ENCODE results near the gene SLC7A14.

Gene SLC7A14

DNA sequence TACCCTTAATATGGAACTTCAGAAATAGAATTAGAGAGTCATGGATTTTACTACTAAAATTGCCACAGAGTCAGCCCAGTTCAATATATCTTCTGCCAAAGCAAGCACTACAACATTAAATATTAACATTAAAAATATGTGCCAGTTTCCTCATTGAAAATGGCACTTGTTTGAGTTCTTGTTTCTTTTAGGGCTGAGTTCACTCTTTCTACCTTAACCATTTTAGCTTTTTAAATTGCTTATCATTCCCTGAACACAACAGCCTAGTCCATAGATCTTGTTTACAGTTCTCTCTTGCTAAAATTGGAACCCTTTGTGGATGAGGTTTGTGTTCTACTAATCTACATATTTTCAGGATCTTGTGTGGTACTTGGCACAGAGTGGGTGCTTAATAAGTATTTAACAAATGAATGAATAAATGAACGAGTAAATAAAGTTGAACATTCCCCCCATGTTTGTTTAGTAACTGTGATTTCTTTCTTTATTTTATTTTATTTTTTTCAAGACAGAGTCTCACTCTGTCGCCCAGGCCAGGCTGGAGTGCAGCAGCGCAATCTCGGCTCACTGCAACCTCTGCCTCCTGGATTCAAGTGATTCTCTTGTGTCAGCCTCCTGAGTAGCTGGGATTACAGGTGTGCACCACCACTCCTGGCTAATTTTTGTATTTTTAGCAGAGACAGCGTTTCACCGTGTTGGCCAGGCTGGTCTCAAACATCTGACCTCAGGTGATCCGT lies 46.0 kb upstream of the SLC7A14 start:
- TF ChIP-seq MYC (IDR thresholded peaks at IDR 0.05; ENCODE audit: low read depth, low read length), result no peak
- TF ChIP-seq, protein P1, sequence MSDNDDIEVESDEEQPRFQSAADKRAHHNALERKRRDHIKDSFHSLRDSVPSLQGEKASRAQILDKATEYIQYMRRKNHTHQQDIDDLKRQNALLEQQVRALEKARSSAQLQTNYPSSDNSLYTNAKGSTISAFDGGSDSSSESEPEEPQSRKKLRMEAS (IDR thresholded peaks at IDR 0.05; ENCODE audit: low read depth, low read length), result no peak
- no peak for TF ChIP-seq CTCF (IDR thresholded peaks at IDR 0.05; ENCODE audit: low read depth, low read length)
- no peak for DNase-seq (ENCODE audit: low read depth)
- no peak overlapping the region for H3K4me3 ChIP-seq (ENCODE audit: low read depth, low read length)

- no peak overlapping the region for H3K4me3 ChIP-seq (ENCODE audit: low read depth, low read length)
- TF ChIP-seq MYC (IDR thresholded peaks at IDR 0.05; ENCODE audit: low read depth, low read length), result no peak
- TF ChIP-seq CTCF (IDR thresholded peaks at IDR 0.05; ENCODE audit: low read depth, low read length), result no peak
- no peak for TF ChIP-seq POLR2A (IDR thresholded peaks at IDR 0.05; ENCODE audit: extremely low read depth, insufficient read length)
- TF ChIP-seq, protein P1 (IDR thresholded peaks at IDR 0.05; ENCODE audit: low read depth, low read length), result no peak
- no peak for DNase-seq (ENCODE audit: low read depth)
Measured at GRCh38 chr3:170623524-170623923, 37.6 kb upstream of the SLC7A14 start.

- DNase-seq (ENCODE audit: low read depth), result no peak
- no peak overlapping the region for H3K4me3 ChIP-seq (ENCODE audit: low read depth, low read length)
- TF ChIP-seq MYC (IDR thresholded peaks at IDR 0.05; ENCODE audit: low read depth, low read length) (no peak), CTCF (IDR thresholded peaks at IDR 0.05; ENCODE audit: low read depth, low read length) (no peak), POLR2A (IDR thresholded peaks at IDR 0.05; ENCODE audit: extremely low read depth, insufficient read length) (no peak)
- TF ChIP-seq, protein P1 (IDR thresholded peaks at IDR 0.05; ENCODE audit: low read depth, low read length), result no peak
Measured at GRCh38 chr3:170622369-170623159, 36.7 kb upstream of the SLC7A14 start.

DNA sequence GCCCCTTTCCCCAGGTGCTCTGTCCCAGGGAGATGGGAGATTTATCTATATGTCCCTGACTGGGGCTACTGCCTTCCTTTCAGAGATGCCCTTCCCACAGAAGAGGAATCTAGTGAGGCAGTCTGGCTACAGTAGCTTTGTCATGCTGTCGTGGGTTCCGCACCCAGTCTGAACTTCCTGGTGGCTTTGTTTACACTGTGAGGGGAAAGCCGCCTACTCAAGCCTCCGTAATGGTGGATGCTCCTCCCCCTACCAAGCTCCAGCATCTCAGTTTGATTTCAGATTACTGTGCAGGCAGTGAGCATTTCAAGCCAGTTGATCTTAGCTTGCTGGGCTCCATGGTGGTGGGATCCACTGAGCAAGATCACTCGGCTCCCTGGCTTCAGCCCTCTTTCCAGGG lies 35.4 kb upstream of the SLC7A14 start:
- TF ChIP-seq POLR2A (IDR thresholded peaks at IDR 0.05; ENCODE audit: extremely low read depth, insufficient read length) (no peak), MYC (IDR thresholded peaks at IDR 0.05; ENCODE audit: low read depth, low read length) (no peak), CTCF (IDR thresholded peaks at IDR 0.05; ENCODE audit: low read depth, low read length) (no peak)
- TF ChIP-seq, protein P1 (IDR thresholded peaks at IDR 0.05; ENCODE audit: low read depth, low read length), result no peak
- DNase-seq (ENCODE audit: low read depth), result no peak
- no peak overlapping the region for H3K4me3 ChIP-seq (ENCODE audit: low read depth, low read length)

GRCh38 chr3:170614214-170614966 lies 28.5 kb upstream of the SLC7A14 start:
- TF ChIP-seq CTCF (IDR thresholded peaks at IDR 0.05; ENCODE audit: low read depth, low read length), result no peak
- no peak for TF ChIP-seq POLR2A (IDR thresholded peaks at IDR 0.05; ENCODE audit: extremely low read depth, insufficient read length)
- TF ChIP-seq MYC (IDR thresholded peaks at IDR 0.05; ENCODE audit: low read depth, low read length), result no peak
- no peak overlapping the region for H3K4me3 ChIP-seq (ENCODE audit: low read depth, low read length)
- peak; percentile 52 for DNase-seq (ENCODE audit: low read depth)

Measured in NB4 (cell line).